Progenitor cell of endocrine pancreas (in vitro differentiated cells): ENCODE data around the gene SERTAD2. TPM values are rescaled to one million over a fixed set of nuclear protein-coding genes. Genes with fewer than 3 reads are reported as not detected.

ENCODE experiments used
- DNase-seq: peaks from one replicate; pipeline ENCODE4 v3.0.0; 2021; ENCODE audit warnings: low spot score; ENCODE audit not compliant: unreplicated experiment
- H3K27ac Mint-ChIP-seq: 2 replicates; pipeline ENCODE4 v1.8.0; 2021; ENCODE audit warnings: mild to moderate bottlenecking, moderate library complexity, mixed read lengths
- H3K27me3 Mint-ChIP-seq: 2 replicates; pipeline ENCODE4 v1.8.0; 2021; ENCODE audit warnings: mixed read lengths
- H3K36me3 Mint-ChIP-seq: 2 replicates; pipeline ENCODE4 v1.8.0; 2022; ENCODE audit warnings: mixed read lengths; ENCODE audit not compliant: insufficient read depth
- H3K4me1 Mint-ChIP-seq: 2 replicates; pipeline ENCODE4 v1.8.0; 2021; ENCODE audit warnings: low read depth, mixed read lengths
- H3K4me3 Mint-ChIP-seq: 2 replicates; pipeline ENCODE4 v1.8.0; 2021; ENCODE audit warnings: low read depth, mild to moderate bottlenecking, moderate library complexity, mixed read lengths
- H3K9me3 Mint-ChIP-seq: 2 replicates; pipeline ENCODE4 v1.8.0; 2021; ENCODE audit warnings: low read depth, mixed read lengths
- total RNA-seq: library from RNA; stranded (reverse); gene quantifications from 2 replicates; pipeline ENCODE4 v1.2.1, GENCODE V29; 2021
- TF ChIP-seq, protein P1 (sequence below): fragments of 200-600 bp; sonication (generic); IDR thresholded peaks from one replicate; pipeline ENCODE4 v1.5.0; 2021; ENCODE audit warnings: antibody characterized with exemption, mild to moderate bottlenecking; ENCODE audit not compliant: unreplicated experiment

SERTAD2 gene
- total RNA-seq, 1 donor from 2014 or later: 19.0 TPM

DNA sequence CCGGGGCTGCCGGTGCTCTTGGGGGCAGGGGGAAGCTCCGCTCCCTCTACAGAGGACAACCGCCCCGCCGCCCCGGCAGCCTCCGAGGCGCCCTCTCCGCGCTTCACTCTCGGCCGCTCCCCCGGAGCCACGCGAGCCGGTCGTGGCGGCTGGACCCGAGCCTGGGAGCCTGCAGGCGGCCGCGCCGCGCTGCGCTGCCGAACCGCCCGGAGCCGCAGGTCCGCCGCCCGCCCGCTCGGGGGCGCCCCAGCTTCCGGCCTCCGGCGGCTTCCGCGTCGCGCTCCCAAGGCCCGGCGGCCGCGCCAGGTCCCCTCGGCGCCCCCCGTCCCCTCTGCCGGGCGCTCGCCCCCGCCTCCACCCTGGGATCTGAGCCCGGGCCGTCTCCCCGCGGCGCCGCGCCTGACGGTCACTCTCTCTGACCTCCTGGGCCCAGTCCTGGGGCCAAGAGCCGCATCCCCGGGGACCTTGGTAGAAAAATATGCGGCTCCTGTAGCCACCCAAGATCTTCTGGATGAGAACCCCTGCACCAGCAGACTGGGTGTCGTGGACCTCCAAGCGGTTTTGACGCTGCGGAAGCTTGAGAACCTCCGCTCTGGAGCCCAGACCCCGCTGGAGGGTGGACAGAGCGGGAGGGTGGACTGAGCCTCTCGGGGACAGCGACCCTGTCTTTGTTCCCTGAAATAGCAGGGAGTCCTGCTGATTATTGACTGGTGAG is 44.3 kb downstream of the SERTAD2 start:
- peak overlapping the region; percentile 74 for H3K4me3 Mint-ChIP-seq
- H3K4me1 Mint-ChIP-seq: peaks cover 19% of the 10 kb centered on the region
- H3K27me3 Mint-ChIP-seq: peaks cover 7% of the 10 kb centered on the region
- peak overlapping the region; percentile 79 for H3K27ac Mint-ChIP-seq
- DNase-seq: peak; percentile 55
- TF ChIP-seq, protein P1, sequence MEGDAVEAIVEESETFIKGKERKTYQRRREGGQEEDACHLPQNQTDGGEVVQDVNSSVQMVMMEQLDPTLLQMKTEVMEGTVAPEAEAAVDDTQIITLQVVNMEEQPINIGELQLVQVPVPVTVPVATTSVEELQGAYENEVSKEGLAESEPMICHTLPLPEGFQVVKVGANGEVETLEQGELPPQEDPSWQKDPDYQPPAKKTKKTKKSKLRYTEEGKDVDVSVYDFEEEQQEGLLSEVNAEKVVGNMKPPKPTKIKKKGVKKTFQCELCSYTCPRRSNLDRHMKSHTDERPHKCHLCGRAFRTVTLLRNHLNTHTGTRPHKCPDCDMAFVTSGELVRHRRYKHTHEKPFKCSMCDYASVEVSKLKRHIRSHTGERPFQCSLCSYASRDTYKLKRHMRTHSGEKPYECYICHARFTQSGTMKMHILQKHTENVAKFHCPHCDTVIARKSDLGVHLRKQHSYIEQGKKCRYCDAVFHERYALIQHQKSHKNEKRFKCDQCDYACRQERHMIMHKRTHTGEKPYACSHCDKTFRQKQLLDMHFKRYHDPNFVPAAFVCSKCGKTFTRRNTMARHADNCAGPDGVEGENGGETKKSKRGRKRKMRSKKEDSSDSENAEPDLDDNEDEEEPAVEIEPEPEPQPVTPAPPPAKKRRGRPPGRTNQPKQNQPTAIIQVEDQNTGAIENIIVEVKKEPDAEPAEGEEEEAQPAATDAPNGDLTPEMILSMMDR: peak; percentile 53
- peaks cover 4% of the 10 kb centered on the region for H3K9me3 Mint-ChIP-seq
- no peaks in the 10 kb centered on the region for H3K36me3 Mint-ChIP-seq

DNA sequence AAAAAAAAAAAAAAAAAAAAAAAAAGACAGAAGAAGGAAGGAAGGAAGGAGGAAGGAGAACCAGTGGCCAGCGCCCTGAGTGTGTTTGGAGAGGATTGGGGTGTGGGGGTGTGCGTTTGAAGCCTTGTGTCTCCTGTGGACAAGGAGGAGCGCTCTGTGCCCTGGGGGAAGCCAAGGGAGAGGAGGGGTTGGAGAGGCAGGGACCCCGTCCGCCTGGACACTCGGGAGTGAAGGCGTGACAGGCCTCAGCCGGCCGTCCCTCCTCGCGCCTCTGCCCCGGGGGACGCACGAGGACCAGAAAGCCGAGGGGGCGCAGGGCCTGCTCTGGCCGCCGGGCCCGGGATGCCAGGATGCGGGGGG is 44.9 kb downstream of the SERTAD2 start:
- Mint-ChIP-seq H3K9me3 (peaks cover 4% of the 10 kb centered on the region), H3K36me3 (no peaks in the 10 kb centered on the region), H3K27me3 (peaks cover 7% of the 10 kb centered on the region), H3K4me3 (peak overlapping the region; percentile 56), H3K4me1 (peaks cover 19% of the 10 kb centered on the region), H3K27ac (no peak overlapping the region)
- no peak for DNase-seq
- TF ChIP-seq, protein P1: no peak

DNA sequence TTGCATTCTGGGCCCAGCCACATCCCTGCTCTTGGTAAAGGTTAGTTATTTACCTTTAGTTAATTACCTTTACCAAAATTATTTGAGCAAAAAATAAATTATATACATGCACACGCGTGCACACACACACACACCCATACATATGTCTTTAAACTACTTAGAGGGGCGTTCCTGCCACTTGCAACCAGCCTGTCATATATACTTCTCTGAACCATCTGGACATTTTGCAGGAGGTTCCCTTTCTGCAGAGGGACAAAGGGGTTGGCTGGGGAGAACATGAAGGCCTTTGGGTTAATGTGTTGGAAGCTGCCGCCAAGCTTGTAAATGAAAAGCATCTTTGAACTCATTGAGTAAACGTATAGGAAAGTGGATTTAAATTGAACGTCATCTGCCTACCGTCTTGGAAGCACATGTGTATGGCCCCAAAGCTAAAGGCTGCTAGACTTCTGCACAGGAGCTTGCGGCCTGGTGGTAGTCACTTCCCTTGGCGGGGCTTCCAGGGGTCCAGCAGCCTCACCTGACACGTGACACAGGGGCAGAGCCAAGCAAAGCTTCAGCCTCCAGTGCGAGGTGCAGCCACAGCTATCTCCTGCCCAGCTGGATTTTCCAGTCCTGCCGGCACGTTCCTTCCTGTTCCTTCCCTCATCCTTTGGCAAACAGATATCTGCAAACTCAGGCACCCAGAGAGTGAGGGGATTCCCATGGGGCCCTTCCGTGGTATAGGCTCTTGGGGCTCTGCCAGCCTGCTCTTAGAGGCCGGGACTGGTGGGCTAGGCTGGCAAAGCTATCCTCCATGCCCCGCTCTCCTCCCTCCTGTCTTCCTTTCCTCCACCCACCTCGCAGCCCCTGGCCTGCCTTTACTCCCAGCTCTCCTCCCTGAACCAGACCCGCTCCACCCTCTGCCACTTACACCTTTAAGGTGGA is 46.1 kb downstream of the SERTAD2 start:
- Mint-ChIP-seq H3K9me3 (peaks cover 4% of the 10 kb centered on the region), H3K36me3 (no peaks in the 10 kb centered on the region), H3K4me3 (peak overlapping the region; percentile 56), H3K27ac (peak overlapping the region; percentile 85), H3K4me1 (peaks cover 19% of the 10 kb centered on the region), H3K27me3 (peaks cover 7% of the 10 kb centered on the region)
- TF ChIP-seq, protein P1: no peak
- DNase-seq: no peak

DNA sequence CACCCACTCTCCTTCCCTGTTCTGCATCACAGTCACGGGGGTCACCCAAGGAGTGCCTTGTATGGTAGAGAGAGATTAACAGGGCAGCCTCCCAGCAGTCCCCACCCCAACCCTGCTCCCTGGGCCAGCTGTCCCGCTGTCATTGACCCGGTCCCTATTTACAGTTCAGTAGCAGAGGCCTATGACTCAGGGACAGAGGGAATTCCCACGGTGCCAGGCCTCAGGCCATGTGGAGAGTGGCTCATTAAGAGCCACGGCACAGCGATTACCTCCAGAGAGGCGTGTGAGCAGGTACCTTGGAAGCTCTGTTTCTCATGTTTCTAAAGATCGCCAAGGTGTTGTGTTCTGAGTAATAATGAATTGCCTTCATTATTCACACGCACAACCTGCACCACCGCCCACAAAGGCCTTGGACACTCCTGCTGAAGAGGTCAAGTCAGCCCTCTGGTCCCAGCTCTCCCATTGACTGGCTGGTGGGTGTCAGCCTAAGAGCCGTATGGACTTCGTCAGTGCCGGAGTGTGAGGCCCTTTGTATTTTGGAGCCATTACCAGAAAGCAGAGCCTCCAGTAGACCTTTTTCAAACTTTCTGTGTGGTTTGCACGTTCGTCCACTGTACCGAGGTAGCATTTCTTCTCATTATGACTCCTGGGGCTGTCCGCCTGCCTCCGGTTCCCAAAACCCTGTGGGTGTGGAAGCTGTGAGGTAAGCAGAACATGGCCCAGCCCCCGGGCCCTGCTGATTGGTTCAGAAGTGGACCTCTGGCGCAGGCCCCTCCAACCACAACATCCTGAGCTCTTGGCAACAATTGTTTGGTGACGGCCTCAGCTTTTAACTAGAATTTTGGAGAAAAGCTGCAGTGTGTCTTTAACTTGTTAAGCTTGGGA is 47.0 kb downstream of the SERTAD2 start:
- H3K36me3 Mint-ChIP-seq: no peaks in the 10 kb centered on the region
- TF ChIP-seq, protein P1: no peak
- no peak overlapping the region for H3K4me3 Mint-ChIP-seq
- H3K27ac Mint-ChIP-seq: peak overlapping the region; percentile 71
- peaks cover 7% of the 10 kb centered on the region for H3K27me3 Mint-ChIP-seq
- peaks cover 19% of the 10 kb centered on the region for H3K4me1 Mint-ChIP-seq
- no peak for DNase-seq
- peaks cover 4% of the 10 kb centered on the region for H3K9me3 Mint-ChIP-seq

DNA sequence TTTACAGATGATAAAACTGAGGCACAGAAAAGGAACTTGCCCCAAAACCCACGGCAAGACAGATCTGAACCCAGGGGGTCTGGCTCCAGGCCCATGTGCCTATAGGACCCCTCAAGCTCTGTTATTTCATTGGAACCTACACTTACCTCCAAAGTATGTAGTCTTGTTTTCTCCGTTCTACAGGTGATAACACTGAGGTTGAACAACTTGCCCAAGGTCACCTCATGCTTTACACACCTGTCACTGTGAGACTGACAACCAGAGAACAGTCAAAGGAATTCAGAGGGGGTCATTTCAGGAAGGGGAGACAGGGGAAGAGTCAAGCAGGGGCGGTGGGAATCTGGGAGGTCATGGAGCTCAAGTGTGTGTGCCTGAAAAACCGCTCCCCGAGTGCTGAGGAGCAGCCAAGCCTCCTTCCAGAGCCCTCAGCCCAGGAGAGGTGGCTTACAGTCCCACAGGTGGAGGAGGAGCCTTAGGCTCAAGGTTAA is 47.7 kb downstream of the SERTAD2 start:
- Mint-ChIP-seq H3K27ac (peak overlapping the region; percentile 71), H3K4me1 (peaks cover 25% of the 10 kb centered on the region), H3K27me3 (peaks cover 4% of the 10 kb centered on the region), H3K9me3 (peaks cover 4% of the 10 kb centered on the region), H3K4me3 (no peak overlapping the region), H3K36me3 (no peaks in the 10 kb centered on the region)
- no peak for DNase-seq
- TF ChIP-seq, protein P1: no peak
